SH-SY5Y (cell line): Measurements from ENCODE around the gene RPL27A.

ENCODE experiments used
- GATA2 ChIP-seq: IDR thresholded peaks from 2 replicates; pipeline ENCODE4 v1.6.1; 2011; ENCODE audit warnings: mild to moderate bottlenecking, low read depth, low read length
- GATA3 ChIP-seq: IDR thresholded peaks from 2 replicates; pipeline ENCODE4 v1.6.1; 2011; ENCODE audit warnings: low read depth, mild to moderate bottlenecking, low read length, moderate library complexity

DNA sequence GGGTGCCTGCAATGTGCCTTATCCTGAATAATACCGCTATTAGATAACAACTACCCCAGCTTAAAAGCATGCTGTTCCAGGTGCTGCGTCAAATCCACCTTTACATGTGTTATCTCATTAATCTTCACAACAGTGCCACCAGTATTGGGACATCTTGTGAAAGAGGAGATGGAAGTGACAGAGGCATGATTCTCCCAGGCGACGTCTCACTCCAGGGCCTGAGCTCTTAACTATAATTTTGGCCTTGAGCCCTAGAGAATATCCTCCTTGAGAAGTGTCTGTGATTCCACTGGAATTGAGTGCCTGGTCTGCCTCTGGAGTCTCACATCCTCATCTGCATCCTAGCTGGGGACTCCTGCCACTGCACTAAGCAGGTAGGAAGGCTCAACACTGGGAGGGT lies 43.8 kb downstream of the RPL27A start:
- TF ChIP-seq GATA2 (no peak), GATA3 (no peak)
